GM12801 (cell line): ENCODE results near the gene WDR44.

Experiments used
- TF ChIP-seq, protein P1 (sequence below): IDR thresholded peaks from one replicate; pipeline ENCODE4 v1.5.1; 2011; ENCODE audit warnings: control low read depth; ENCODE audit not compliant: insufficient read length; ENCODE audit errors: extremely low read depth

WDR44 gene

DNA sequence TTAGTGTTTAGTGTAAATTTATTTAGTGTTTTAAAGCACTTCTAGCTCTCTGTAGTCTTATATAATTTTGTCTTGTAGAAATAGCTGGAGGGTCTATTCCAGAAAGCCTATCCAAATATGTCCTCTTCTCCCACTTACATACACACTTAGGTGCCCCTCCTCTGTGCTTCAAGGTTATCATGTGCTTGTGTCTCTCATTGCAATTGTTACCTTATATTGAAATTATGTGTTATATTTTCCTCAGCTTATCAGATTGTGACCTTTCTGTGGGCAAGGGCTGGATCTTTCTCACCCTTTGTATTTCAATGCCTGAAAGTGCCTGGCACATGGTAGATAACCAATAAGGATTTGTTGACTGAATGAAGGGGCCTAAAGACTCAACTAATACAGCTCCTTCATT, 18.4 kb downstream of the WDR44 start:
- TF ChIP-seq, protein P1, sequence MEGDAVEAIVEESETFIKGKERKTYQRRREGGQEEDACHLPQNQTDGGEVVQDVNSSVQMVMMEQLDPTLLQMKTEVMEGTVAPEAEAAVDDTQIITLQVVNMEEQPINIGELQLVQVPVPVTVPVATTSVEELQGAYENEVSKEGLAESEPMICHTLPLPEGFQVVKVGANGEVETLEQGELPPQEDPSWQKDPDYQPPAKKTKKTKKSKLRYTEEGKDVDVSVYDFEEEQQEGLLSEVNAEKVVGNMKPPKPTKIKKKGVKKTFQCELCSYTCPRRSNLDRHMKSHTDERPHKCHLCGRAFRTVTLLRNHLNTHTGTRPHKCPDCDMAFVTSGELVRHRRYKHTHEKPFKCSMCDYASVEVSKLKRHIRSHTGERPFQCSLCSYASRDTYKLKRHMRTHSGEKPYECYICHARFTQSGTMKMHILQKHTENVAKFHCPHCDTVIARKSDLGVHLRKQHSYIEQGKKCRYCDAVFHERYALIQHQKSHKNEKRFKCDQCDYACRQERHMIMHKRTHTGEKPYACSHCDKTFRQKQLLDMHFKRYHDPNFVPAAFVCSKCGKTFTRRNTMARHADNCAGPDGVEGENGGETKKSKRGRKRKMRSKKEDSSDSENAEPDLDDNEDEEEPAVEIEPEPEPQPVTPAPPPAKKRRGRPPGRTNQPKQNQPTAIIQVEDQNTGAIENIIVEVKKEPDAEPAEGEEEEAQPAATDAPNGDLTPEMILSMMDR = no peak

DNA sequence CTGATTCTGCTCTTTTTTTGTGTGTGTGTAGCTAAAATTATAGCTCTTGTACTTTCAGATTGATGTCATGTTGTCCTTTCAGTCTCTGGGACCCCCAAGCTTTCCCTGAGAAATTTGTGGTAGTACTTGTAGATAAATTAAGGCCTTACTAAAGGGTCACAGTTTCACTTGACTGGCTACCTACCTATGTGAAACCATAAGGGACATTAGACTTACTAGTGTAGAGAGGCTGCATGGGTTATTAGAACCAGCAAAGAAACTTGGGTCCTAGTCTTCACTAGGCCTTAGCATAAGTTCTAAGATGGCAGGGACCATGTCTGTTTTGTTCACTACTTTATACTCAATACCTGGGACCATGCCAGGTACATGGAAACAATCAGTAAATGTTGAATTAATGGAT, 21.4 kb downstream of the WDR44 start:
- TF ChIP-seq, protein P1 = no peak

DNA sequence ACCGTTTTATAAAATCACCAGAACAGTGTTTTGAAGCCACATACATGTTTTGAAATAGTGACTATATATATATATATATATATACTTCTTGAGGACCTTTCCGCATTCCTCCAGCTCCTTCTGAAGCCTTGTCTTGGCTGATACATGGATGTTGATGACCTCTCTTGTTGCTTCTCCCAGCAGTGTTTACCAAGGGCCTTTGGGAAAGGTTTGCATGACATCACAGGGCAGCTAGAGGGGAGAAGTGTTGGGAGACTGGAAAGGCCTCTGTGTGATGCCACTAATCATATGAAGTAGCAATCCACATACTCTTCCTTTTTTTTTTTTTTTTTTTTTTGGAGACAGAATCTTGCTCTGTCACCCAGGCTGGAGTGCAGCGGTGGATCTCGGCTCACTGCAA, 22.5 kb downstream of the WDR44 start:
- TF ChIP-seq, protein P1 = no peak

DNA sequence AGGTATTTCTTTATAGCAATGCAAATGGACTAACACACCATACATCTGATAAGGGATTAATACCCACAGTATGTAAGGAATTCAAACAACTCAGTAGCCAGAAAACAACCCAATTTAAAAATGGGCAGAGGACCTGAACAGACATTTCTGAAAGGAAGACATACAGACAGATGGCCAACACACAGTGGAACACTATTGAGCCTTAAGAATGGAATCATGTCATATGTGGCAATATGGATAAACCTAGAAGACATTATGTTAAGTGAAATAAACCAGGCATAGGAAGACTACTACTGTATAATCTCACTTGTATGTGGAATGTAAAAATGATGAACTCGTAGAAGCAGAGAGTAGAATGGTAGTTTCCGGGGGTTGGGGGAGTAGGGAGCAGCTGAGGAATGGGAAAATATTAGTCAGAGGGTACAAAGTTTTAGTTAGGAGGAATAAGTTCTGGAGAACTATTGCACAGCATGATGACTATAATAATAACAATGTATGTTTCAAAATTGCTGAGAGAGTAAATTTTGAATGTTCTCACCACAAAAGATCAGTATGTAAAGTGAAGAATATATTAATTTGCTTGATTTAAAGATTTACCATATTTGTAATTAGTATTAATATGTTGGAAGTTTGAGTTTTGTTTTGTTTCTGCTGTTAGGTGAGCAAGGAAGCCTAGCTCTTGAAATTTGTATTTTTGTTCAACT, 25.2 kb downstream of the WDR44 start:
- TF ChIP-seq, protein P1 = no peak

DNA sequence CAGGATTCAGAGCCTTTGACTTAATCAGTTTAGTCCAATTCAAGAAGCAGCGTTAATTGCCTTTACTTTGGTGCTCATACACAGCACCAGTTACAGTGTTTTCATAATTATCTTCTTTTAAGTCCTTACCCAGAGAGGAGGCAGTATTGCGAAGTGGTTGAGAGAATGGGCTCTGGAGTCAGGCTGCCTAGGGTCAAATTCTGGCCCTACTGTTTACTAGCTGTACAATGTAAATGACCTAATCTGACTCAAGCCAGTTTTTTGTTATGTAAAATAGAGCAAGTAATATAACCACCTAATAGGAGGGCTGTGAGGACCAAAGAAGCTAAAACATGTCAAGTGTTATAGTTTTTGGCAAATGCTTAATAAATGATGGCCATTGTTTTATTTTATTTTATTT, 27.6 kb downstream of the WDR44 start:
- TF ChIP-seq, protein P1 = no peak

DNA sequence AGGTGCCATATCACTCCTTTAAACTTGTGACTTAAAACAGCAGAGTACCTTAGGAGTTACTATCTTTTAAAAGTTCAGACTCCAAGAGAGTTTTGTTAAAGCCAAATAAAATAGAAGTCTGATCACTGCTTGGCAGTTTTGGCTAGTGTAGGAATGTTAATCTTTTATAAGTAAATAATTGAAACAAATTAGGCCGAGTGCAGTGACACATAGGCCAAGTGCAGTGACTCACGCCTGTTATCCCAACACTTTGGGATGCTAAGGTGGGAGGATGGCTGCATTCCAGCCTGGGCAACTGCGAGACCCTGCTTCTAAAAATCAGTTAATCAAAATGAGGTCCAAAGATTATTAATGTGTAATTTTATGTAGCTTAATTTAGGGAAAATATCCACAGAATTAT, 37.2 kb downstream of the WDR44 start:
- TF ChIP-seq, protein P1 = no peak

DNA sequence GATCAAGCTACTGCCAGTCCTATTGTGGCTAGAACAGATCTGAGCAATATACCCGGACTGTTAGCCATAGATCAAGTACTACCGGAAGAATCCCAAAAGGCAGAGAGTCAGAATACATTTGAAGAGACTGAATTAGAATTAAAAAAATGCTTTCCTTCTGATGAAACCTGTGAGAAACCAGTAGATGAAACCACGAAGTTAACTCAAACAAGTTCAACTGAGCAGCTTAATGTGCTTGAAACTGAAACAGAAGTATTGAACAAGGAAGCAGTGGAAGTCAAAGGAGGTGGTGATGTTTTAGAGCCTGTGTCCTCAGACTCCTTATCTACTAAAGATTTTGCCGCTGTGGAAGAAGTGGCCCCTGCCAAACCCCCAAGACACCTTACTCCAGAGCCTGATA, 46.8 kb downstream of the WDR44 start:
- TF ChIP-seq, protein P1 = no peak
